NCI-H526 (cell line): ENCODE data around the gene NCDN.
A peak's percentile ranks its signal among the peaks of the same experiment; 100 is the strongest.

Source experiments
- DNase-seq, 2 experiments: peaks; one replicate each; lab custom pipeline; 2025; lab: John Stamatoyannopoulos, UW

The NCDN gene

DNA sequence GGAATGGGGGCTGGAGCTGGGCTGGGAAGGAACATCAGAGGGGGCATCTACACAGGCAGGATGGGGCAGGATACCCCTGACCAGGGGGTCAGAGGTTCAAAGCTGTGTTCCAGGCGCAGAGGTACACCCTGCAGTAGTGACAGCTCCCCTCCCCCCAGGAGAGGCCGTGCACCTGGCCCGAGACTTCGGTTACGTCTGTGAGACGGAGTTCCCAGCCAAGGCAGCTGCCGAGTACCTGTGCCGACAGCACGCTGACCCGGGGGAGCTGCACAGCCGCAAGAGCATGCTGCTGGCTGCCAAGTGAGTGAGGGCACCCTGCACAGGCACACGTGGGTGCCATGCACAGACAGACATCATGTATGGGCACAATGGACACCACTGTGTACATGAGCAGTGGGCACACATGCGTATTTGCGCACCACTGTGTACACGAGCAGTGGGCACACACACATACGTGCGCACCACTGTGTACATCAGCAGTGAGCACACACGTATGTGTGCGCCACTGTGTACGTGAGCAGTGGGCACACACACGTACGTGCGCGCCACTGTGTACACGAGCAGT, 33.0 kb downstream of the NCDN start:
- DNase-seq: no peak

DNA sequence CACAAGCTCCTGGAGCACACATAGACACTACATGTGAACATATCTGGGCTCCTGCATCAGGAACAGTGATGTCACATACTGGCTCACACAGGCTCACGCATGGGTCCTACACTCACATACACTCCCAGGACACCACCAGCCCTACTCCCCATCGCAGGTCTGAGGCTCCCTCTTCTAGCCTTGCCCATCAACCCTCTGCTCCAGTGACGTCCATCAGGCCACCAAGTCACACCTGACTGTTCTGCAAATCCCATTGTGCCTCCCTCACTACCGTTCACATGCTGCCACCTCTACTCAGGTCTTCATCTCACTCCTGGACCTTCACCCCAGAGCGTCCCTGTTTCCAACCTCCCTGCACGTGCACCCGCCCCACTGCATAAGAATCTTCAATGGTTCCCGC, 33.6 kb downstream of the NCDN start:
- DNase-seq: no peak

DNA sequence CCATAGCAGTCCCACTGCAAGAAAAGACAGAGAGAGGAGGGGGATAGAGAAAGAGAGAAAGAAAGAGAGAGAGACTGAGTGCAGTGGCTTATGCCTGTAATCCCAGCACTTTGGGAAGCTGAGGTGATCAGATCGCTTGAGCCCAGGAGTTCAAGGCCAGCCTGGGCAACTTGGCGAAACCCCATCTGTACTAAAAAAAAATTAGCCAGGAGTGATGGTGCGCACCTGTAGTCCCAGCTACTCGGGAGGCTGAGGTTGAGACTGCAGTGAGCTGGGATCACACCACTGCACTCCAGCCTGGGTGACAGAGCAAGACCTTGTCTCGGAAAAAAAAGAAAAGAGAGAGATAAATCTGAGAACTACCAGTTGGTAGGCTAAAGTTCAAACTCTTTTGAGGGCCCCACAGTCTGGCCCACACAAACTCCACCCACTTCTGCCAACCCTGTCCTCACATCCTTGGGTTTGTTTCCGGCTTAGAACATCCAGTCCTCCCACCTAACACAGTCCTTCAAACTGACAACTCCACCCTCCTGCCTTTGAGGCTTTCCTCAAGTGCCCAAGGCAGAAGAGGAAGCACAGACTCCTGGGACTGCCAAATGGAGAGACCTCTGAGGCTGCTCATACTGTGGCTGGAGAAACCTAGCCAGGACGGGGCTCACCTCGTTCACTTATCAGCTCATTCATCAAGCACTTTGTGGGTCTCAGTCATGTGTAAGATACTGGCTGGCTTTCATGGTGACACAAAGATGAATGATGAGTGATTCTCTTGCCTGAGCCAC, 35.6 kb downstream of the NCDN start:
- DNase-seq: no peak

DNA sequence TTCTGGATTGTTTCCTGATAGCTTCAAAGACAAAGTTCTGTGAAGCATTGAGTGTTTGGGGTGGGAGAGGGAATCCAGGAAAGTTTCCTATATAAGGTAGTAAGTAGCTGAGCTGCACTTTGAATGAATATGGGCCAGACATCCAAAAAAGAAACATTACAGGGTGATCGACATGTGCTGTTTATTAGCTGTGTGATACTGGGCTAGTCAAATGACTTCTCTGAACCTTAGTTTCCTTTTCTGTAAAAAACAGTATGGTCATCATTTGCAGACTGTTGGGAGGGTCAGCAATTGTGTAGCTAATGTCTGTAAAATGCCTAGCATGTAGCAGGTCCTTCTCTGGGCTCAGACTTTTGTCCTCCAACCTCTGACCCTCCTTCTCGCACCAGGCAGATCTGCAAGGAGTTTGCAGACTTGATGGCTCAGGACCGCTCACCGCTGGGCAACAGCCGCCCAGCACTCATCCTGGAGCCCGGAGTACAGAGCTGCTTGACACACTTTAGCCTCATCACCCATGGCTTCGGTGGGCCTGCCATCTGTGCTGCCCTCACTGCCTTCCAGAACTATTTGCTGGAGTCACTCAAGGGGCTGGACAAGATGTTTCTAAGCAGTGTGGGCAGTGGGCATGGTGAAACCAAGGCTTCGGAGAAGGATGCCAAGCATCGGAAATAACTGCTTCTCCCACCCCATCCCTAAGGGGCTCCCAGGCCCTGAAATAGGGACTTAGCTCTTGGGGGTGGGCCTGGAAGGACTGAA, 36.6 kb downstream of the NCDN start:
- no peak for DNase-seq

DNA sequence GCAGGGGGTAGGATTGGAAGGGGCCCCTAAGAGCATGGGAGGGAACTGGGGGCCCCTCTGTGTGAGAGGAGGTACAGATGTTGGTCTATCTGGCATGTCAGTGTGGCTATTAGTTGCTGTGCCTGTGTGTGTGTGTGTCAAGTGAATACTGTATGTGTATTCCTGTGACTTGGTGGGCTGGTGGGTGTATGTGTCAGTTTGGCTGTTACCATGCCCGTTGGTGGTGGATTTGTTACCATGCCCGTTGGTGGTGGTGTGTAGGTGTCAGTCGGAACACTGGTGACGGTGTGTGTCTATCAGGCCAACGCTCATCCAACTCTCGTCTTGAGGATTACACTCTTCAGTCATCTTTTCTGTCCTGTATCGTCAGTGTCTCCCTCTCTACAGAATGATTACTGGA, 38.1 kb downstream of the NCDN start:
- no peak for DNase-seq

DNA sequence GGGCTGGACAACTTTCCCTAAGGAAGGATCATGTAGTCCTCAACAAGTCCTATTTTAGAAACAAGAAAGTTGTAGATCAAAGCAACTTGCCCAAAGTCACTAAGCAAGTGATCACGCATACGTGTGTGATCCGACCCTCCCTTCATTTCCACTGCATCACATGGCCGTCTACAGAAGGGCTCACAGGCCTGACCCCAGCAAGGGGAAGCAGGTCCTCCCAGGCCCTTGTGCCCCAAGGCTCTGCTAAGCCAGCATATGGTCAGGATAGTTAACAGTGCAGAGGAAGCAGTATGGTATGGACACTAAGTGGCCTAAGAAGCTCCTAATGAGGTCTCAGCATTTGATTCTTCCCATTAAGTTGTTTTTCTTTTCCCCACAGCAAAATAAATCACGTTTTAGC, 40.3 kb downstream of the NCDN start:
- DNase-seq: no peak

DNA sequence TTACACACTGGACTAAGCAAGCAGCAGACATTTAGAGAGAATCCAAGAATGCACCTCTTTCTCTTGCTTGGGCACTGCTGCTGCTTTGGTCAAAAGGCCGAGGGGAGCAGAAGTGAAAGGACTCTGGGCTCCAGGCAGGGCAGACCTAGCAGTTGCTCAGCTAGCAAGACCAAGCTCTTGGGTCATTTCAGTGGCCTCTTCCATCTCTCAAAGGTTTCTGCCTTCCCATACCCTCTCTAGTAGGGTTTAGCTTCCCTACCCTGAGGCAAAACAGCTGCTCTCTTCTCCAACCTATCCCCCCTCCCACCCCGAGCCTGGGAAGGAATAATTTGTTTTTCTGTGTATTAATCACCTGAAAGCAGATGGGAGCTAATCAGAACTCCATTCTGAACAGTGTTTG, 41.3 kb downstream of the NCDN start:
- DNase-seq: peak in 1 of 2 experiments; percentile 46

DNA sequence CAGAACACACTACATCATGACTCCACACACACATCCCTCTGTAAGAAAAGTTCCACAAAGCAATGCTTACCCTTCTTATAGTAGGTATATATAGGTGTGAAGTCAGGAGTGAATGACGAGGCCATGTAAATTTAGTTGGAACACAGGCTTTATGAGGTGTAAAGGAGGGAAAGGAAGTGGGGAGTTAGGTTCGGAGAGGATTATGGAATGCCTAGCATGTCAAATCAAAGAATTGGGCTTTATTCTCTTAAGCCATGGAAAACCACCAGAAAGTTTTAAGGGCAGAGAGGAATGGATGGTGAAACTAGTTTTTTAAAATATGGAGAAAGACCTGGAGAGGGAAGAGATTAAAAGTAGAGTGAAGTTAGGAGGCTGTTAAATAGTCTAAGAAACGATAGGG, 41.8 kb downstream of the NCDN start:
- DNase-seq: no peak

DNA sequence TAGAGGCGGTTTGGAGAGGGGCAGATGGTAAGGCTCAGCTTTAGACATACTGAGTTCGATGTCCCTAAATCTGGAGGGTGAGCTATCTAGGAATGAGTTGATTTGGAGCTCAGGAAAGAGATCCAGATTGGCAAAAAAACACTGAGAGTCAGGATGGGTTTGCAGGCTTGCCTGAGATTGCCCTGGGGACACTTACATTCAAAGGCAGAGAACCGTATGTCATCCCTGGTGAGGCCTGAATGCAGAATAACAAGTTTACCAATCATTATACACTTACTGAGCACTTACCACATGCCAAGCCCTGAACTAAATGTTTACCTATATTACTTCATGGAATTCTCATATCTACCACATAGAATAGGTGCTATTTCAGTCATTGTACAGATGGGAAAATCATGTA, 43.0 kb downstream of the NCDN start:
- no peak for DNase-seq

DNA sequence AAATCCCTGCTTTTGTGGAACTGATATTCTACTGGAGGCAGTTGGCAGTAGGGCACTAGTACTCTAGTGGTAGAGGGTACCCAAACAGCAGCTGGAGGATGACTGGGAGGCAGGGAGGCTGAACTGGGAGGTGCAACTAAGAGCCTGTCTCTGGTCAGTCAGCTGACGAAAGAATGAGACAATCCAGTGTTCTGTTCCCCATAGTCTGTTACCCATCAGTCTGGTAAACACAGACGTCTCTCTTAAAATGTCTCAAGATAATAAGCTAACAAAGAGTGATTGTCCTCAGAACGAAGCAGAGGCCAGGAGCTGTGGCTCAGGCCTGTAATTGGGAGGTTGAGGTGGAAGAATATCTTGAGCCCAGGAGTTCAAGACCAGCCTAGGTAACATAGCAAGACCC, 45.9 kb downstream of the NCDN start:
- DNase-seq: no peak

DNA sequence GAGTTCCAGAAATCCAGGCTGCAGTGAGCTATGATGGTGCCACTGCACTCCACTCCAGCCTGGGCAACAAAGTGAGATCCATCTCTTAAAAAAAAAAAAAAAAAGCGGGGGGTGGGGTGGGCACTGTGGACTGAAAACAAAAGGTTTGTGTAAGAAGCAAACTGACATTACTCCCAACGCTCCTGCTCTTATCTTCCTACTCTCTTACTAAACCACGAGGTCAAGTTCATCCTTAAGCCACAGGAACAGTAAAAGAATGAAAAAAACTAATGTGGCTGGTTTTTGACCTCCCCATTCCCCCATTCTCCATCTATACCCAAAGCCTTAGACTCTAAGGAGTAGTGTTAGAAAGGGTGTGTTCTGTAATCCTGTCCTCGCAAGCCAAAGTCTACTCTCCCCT, 46.3 kb downstream of the NCDN start:
- DNase-seq: no peak

DNA sequence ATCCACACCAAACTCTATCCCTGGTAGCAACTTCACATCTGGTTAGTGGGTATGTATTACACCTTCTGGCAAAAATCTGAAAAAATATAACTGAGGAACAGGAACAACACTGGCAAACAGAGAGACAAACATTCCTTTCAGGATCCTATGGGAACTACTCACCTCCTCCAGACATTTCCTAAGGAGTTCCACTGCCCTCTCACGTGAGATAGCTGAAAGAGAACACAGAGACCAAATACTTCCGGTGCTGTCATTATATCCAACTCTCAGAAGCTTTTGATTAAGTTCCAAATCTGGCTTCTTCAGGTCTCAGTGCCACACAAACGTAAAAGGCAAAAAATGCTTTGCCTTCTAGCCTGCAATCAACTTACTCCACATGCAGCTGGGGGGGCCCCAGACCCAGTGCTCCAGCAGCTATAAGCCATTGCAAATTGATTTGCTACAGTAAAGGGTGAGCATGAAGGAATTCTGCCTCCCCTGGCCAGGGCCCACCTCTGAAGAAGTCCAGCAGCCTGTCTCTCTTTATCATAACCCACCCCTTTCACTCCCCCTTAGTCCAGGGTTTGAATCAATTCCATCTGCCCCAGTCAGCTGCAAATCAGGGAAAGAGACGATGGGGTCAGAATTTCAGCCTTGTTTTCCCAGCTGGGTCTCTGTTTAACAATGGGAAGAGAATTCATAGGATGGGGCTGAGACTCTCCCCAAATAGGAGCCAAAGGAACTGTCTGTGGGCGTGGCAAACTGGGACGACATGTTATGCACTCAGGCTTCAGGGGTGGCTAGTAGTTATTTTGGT, 47.7 kb downstream of the NCDN start:
- DNase-seq: no peak

DNA sequence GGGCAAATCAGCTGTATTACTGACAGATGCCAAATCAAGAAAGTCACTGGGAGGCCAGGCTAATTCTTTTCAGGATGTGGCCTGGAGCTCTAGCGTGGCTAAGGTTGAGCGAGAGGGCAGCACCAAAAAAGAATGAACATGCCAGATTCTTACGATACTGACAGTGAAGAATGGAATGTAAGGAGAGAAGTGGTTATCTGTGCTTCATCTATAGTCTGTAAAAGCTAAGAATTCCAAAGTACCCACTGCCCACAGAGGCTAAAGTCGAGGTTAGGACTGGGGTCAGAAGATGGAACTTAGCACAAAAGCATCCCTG, 48.2 kb downstream of the NCDN start:
- no peak for DNase-seq

DNA sequence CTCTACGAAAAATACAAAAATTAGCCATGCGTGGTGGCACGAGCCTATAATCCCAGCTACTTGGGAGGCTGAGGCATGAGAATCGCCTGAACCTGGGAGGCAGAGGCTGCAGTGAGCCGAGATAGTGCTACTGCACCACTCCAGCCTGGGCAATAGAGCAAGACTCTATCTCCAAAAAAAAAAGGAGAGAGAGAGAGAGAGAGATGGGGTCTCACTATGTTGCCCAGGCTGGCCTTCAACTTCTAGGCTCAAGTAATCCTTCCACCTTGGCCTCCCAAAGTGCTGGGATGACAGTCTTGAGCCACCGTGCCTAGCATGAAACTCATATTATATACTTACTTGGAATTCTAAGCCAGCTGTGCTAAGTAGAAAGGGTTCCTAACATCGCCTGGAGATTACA, 54.1 kb downstream of the NCDN start:
- DNase-seq: no peak

DNA sequence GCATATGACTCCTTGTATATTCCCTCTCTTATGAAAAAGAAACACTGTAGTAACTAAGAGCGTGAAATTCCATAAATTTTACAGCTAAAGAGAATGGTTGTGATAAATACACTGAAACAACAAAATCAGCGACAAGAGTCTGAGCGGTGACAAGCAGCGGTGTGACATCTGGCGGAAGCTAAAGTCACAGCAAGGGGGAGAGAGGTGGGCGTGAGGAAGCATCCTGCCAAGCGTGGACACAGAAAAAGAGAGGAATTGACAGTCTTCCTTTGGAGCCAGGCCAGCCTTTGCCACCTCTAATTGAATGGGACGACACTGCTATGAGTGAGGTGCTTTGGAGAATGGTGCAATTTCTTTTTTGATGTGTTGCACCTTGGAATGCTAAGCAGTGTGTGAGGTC, 57.8 kb downstream of the NCDN start:
- no peak for DNase-seq
